Right lobe of liver (tissue), 4 donors: Measurements from ENCODE around the gene EIF3L.

ENCODE experiments used
- POLR2A ChIP-seq: fragments of 450-650 bp; IDR thresholded peaks from one replicate; pipeline ENCODE4 v1.6.1; 2017; ENCODE audit warnings: antibody characterized with exemption, mild to moderate bottlenecking
- TF ChIP-seq, protein P1 (sequence below), 4 donors: fragments of 200-600 bp in 3 of 4; fragments of 450-650 bp in 1 of 4; IDR thresholded peaks; one replicate each; pipeline versions ENCODE4 v1.5.1 to v1.8.0; 2016 to 2022; ENCODE audit warnings: antibody characterized with exemption in 4 of 4, mild to moderate bottlenecking in 2 of 4
- donor health status: DM: no; HTN: no; CAD: no.
- donor health status: DM: no; HTN: no; CAD: no.
- donor health status: DM: no; HTN: yes; CAD: no.

DNA sequence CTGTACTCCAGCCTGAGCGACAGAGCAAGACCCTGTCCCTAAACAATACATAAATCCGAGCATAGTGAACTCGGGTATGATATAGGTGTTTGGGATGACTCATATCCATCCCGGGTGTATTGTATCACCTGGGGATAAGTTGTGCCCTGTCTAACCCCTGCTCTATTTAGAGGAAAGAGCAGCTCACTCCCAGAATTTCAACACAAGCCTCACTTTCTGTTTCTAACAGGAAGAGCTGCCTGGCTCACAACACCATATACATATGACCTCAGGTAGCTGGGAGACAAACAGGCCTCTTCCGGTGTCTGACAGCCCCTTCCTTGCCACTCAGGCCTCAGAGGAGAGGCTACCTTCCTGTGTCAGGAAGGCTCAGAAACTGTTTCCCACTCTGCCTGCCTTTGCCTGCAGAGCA is 47.0 kb downstream of the EIF3L start:
- TF ChIP-seq, protein P1, sequence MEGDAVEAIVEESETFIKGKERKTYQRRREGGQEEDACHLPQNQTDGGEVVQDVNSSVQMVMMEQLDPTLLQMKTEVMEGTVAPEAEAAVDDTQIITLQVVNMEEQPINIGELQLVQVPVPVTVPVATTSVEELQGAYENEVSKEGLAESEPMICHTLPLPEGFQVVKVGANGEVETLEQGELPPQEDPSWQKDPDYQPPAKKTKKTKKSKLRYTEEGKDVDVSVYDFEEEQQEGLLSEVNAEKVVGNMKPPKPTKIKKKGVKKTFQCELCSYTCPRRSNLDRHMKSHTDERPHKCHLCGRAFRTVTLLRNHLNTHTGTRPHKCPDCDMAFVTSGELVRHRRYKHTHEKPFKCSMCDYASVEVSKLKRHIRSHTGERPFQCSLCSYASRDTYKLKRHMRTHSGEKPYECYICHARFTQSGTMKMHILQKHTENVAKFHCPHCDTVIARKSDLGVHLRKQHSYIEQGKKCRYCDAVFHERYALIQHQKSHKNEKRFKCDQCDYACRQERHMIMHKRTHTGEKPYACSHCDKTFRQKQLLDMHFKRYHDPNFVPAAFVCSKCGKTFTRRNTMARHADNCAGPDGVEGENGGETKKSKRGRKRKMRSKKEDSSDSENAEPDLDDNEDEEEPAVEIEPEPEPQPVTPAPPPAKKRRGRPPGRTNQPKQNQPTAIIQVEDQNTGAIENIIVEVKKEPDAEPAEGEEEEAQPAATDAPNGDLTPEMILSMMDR (IDR thresholded peaks at IDR 0.05): no peak
- no peak for TF ChIP-seq POLR2A
